NCI-H345 (cell line): ENCODE data around the gene GRID1.

Source experiments
- DNase-seq: peaks from one replicate; lab custom pipeline; 2025; lab: John Stamatoyannopoulos, UW

Gene GRID1

GRCh38 chr10:86366033-86366901 is at the start of gene GRID1:
Gene GRID1, minus strand, starts transcription at chr10:86366795.
- peak; percentile 53 for DNase-seq

DNA sequence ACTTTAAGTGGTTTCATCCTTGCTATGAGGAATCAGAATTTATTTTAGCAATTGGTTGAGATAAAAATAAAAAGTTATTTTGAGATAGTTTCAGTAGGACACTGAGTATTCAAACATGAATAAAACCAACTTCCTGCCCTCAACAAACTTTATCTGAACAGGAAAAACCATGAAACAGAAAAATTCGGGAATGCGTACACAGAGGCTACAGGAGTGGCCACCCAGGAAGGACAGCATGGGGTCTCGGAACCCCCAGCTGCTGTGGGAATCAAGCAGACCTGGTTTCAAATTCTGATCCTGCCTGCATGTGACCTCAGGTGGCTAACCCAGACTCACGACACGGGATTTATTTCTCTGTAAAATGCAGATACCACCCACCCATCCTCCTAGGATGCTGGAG is 49.0 kb upstream of the GRID1 start:
- no peak for DNase-seq

- DNase-seq: no peak
Observed at GRCh38 chr10:86415116-86415515, 48.5 kb upstream of the GRID1 start.

- no peak for DNase-seq
Observed at GRCh38 chr10:86413046-86413728, 46.6 kb upstream of the GRID1 start.

DNA sequence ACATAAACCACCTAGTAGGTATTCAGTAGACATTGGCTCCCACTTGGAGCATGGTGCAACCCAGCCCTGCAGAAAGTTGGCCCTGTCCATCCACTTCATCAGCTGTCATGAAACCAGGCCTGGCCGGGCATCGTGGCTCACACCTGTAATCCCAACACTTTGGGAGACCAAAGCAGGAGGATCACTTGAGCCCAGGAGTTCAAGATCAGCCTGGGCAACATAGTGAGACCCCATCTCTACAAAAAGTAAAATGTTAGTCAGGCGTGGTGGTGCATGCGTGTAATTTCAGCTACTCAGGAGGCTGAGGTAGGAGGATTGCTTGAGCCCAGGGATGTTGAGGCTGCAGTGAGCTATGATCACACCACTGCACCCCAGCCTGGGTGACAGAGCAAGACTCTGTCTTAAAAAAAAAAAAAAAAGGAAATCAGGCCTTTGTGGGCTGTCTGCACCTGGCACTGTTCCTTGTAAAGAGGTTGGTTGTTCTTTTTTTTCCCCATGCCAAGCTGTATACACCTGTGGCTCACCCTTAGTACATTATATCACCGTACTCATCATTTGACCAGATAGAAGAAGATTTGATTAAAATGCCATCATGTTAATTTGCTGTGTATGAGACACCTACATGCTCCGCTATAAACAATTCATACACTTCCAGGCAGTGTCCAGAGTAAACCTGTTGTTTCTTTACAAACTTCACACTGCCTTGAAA is 45.4 kb upstream of the GRID1 start:
- no peak for DNase-seq

DNA sequence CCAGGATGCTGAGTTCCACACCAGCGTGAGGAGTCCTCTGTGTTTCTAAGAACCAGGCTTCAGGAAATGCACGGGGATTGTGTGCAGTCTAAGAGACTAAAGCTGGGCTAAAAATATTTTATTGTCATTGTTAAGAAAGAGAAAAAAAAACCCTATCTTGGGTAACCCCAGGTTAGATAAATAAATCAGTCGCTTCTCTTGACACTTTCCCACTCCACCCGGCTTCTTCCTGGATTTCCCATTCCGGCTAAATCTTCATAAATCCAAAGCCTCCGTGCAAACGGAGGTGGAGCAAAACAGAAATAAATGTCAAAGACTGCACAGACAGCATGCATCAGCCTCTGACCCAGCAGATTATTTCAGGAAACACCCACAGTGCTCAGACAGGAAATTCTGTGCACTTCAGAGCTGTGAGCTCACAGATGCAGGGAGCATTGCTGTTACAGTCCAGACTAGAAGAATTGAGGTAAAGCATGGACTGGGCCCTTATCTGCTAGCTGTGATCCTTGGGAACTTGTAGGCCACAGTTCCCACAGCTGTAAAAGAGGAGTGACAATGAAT is 44.8 kb upstream of the GRID1 start:
- no peak for DNase-seq

DNA sequence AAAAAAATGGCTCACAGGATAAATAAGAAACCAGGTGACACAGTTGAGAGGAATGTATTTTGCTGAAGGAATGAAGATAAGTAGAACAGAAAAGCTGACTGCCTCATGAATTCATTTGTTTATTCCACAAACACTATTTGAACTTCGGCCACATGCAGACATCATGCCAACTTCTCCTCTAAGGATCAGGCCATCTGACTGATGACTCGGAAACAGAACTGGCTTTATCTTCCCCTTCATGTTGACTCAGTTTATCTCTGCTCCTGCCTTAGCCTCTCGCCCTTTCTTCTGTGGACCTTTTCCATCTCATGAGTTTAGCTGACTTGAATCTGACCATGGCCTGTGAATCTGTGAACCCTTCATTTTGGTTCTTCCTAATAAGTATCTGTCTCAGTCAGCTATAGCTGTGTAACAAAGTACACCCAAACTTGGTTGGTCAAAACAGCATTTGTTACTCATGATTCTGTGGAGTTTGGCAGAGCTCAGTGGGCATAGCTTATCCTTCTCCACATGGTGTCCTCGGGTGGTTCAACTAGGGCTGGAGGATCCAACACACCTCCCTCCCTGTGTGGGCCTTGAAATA is 44.0 kb upstream of the GRID1 start:
- DNase-seq: no peak

DNA sequence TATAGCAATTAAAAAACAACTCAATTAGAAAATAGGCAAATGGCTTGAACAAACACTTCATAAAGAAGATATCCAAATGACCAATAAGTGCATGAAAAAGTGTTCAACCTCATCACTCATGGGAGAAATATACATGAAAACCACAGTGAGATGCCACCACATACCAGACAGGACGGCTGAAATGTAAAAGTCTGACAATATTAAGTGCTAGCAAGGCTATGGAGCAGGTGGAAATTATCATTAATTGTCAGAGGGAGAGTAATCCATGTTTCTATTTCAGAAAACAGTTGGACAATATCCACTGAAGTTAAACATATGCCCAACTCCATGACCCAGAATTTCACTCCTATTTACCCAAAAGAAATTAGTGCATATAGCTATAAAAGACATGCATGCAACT is 42.6 kb upstream of the GRID1 start:
- DNase-seq: no peak

DNA sequence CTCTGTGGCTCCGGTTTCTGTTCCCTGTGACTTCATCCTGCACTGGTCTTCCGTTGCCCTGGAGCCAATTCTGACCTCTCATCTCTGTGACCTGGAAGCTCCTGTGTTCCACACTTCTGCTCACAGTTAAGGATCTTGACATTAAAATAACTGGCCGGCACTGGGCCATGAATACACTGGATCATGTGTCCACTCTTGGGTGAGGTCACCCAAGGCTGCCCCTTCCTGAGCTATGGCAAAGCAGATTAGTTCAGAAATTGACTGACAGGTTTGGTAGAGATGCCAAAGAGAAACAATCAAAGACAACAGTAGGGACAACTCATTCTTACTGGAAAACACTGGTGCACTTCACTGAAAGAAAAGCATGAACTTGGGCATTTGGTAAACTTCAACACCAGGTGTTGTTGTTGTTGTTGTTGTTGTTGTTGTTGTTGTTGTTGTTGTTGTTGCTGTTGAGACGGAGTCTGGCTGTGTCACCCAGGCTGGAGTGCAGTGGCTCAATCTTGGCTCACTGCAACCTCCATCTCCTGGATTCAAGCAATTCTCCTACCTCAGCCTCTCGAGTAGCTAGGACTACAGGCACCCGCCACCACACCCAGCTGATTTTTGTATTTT is 36.7 kb upstream of the GRID1 start:
- DNase-seq: no peak

GRCh38 chr10:86402283-86402941 is 35.8 kb upstream of the GRID1 start:
- no peak for DNase-seq

DNA sequence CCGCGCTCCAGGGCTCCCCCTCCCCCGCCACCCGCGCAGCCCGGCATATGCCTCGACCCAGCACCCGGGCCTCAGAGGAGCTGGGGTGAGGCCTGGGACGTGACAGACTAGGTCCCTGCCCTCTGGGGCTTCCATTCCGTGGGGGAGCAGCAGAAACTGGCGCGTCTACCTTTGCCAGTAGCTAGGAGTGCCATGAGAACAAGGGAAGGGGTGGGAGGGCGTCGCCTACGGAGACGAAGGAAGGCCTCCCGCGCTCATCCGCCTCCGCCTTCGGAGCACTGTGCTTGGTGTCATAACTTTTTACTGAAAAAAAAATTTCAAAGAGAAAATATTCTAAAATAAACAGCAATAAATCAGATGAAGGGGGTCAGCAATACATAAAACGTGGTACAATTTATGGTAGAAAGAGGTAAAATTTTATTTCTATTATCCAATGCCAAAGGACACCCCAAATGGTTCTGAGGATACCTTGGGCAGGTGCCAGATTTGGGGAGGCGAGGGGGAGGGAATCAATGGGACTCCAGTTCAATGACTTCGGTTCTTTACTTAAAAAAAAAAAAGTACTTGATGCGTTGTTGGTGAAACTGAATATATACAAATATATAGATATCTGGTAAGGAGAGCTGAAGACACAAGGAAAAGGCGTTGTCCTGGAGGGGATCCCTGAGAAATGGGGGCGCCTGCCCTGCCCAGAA is 35.1 kb upstream of the GRID1 start:
- DNase-seq: no peak

- no peak for DNase-seq
Observed at GRCh38 chr10:86400705-86401587, 34.4 kb upstream of the GRID1 start.

GRCh38 chr10:86399879-86400704 is 33.5 kb upstream of the GRID1 start:
- DNase-seq: peak; percentile 88

- DNase-seq: no peak
Observed at GRCh38 chr10:86399514-86399878, 32.9 kb upstream of the GRID1 start.

DNA sequence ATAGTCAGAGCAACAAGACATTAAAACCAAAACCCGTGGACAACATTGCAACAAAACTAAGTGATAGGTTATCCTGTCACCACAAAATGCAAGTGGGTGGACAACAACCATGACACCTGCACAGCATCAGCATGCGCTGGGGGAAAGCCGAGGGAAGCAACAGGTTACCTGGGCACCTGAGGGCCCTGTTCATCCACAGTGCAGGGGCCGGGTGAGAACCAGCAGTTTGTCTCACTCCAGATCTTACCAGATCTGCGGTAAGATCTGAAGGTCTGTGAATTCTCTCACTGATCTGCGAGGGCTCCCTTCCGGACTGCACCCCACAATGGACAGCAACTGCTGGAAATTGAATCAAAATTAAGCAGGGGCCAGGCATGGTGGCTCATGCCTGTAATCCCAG is 30.5 kb upstream of the GRID1 start:
- no peak for DNase-seq

DNA sequence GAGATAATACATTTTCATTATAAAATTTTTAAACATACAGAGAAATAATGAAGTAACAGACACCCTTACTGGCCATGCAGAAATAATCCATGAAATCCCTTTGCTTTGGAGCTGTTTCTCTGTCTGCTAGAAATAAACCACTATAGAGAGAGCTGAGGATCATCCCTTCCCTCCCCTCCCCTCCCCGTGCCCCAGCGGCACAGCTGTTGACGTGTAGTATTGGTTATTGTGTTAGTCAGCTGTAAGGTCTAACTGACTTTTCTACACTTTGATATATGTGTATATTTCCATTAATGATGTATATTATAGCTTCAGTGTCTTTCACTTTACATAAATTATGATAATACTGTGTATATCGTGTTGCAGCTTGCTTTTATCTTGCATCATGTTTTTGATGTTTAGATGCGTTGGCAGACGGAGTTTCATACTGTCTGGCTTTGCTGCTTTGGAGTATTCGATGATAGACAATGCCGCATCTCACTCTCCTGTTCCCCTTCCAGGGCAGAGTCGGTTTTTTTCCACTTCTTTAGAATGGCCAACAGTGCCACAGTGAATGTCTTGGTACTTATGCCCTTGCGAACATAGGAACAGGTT is 27.4 kb upstream of the GRID1 start:
- no peak for DNase-seq

GRCh38 chr10:86393362-86393761 is 26.8 kb upstream of the GRID1 start:
- no peak for DNase-seq

DNA sequence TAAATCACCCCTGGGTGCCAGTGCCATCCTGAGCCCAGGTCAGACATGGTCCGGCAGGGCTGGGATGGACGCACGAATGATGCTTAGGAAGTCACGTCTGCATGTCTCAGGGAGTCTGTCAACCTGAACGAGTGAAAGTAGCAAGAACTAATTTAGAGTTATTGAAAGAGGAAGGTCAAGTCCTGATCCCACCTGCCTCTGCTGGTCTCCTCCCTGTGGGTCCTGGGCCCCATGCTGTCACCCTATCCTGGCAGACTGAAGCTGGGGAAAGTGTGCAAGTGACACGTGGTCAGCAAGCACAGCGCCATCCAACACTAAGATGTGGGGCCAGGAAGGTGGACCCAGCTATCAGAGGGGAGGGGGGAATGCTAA is 26.1 kb upstream of the GRID1 start:
- no peak for DNase-seq
